GM18873 (cell line): Measurements from ENCODE around the gene CCDC33.

Experiments
- ATAC-seq: cut with Tn5 transposase; IDR thresholded peaks from one replicate; pipeline ENCODE4 v1.9.1; 2021; ENCODE audit warnings: mild to moderate bottlenecking, moderate library complexity, moderate number of reproducible peaks; ENCODE audit not compliant: unreplicated experiment, low FRiP score

CCDC33 gene

GRCh38 chr15:74235962-74236361 is at the start of gene CCDC33:
CCDC33 (plus strand) TSS chr15:74236326; CDS start chr15:74236720, 394 bp downstream.
- no peak for ATAC-seq

DNA sequence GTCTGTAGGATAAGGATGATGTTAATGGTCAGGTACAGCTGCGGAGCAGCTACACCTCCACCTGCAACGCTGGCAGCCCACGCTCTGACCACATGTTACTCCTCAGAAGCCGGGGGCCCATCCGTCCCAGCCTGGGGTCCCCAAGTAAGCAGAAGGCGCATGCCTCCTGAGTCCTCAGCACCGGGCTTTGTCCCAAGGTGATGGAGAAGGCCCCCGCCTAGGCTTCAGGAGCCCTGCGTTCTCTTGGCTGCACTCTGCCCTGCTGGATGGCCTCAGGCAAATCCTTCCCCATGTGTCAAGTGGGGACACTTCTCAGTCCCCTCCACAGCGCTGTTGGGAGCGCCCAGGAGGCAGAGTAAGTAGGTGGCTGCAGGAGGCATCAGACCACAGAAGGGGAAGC is 47.9 kb upstream of the CCDC33 start:
- no peak for ATAC-seq

GRCh38 chr15:74191798-74192197 is 44.3 kb upstream of the CCDC33 start:
- no peak for ATAC-seq

GRCh38 chr15:74192751-74193150 is 43.4 kb upstream of the CCDC33 start:
- no peak for ATAC-seq

DNA sequence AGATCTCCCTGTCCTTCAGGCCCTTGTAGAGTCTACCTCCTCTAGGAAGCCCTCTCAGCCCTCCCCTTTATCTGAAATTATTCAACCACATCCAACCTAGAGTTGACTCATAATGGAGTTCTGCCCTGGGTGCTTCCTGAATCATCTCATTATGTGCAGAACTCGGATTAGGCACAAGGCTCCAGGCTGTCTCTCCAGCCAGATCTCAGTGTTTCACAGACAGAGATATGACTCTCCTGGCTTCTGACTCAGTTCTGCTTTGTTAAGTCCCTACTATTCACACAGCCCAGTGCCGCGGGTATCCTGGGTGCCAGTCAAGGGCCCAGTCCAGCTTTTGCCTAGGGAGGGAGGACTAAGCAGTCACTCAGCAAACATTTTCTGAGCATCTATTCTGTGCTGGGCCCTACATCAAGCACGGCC is 42.8 kb upstream of the CCDC33 start:
- no peak for ATAC-seq

- no peak for ATAC-seq
Measured at GRCh38 chr15:74193905-74194304, 42.2 kb upstream of the CCDC33 start.

DNA sequence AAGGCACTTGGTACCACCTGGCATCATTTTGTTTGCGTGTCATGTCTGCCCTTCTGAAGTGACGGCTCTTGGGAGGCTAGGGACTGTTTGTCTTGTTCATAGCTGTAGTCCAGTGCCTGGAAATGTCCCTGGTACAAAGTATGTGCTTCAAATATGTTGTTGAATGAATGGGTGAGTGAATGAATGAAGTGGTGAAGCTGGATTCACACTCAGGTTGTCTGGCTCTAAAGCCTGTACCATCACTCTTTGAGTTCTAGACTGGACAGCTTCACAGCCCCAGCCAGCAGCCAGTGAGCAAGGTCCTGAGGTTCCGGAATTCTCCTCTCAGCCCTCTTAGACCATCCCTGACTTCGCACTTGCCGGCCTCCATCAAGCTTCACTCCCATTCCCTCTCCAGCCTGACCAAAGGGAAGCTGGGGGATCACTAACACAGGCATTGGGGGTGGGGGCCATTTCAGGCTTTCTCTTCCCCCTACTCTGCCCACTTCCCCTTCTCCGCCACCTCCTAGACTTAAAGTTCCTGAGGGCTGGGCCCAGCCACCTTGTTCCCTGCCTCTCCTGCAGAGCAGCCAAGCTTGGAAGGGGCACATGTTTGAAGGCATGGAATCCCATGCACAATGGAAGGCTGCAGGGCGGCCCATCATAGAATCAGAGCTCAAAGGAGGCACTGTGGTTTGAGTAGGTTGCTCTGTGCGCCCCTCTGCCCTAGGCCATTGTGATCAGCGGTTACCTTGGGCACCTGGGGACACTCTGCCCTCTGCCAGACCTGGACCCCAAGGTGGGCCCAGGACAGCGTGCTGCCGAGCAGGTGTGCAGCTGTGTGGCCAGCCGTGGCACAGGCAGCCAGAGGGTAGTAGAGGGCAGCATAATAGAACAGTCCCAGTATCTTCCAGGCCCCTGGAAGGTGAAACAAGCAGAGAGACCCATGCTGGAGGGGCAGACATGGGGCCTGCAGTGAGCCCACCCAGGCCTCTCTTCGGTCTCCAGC is 41.3 kb upstream of the CCDC33 start:
- ATAC-seq: no peak

- no peak for ATAC-seq
Measured at GRCh38 chr15:74196175-74196574, 40.0 kb upstream of the CCDC33 start.

GRCh38 chr15:74197176-74197965 is 38.8 kb upstream of the CCDC33 start:
- ATAC-seq: no peak

- ATAC-seq: no peak
Measured at GRCh38 chr15:74199297-74199652, 36.9 kb upstream of the CCDC33 start.

DNA sequence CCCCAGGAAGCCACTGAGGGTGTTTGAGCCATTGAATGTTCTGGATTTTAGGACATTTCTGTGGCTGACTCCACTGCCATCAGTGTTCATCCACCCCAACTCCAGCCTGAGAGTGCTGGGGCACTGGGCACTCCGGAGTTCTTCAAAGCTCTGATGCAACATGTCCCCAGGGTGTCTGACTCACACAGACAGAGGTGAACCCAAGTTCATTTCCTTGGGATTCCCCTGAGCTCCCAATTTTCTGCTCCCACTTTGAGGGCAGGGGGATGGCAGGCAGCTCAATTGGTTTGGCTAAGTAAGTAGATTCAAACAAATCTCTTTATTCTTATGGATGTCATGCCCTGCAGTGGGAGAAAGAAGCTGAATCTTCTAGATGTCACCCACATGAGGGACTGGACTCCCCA is 35.7 kb upstream of the CCDC33 start:
- no peak for ATAC-seq

DNA sequence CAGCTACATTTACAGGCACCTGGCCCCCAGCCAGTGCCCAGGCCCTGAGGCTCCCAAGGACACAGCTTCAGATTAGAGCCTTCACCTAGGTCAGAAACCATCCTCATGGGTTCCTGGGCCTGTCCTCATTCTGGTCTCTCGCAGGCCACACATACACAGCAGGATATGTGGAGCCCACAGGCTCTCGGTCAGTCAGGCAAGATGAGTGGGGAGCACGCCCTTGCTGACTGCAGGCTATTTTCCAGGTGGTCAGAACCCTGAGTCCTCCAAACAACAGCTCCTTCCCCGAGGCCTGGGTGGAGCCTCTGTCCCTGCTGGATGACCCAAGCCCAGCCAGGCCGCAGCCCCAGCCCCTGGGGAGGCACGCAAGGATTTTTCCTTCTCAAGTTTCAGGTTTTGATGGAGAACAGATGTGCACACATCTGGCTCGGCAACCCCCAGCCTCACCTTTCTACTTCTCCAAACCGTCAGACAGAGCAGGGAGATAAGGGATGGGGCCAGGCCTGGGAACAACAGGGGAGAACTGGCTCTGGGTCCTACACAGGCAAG is 35.2 kb upstream of the CCDC33 start:
- ATAC-seq: no peak

GRCh38 chr15:74201710-74202420 is 34.3 kb upstream of the CCDC33 start:
- ATAC-seq: no peak

GRCh38 chr15:74202452-74203401 is 33.4 kb upstream of the CCDC33 start, which contains the start of gene STRA6:
STRA6 (minus strand) TSS chr15:74202787; CDS start chr15:74202267, 520 bp downstream.
- no peak for ATAC-seq

DNA sequence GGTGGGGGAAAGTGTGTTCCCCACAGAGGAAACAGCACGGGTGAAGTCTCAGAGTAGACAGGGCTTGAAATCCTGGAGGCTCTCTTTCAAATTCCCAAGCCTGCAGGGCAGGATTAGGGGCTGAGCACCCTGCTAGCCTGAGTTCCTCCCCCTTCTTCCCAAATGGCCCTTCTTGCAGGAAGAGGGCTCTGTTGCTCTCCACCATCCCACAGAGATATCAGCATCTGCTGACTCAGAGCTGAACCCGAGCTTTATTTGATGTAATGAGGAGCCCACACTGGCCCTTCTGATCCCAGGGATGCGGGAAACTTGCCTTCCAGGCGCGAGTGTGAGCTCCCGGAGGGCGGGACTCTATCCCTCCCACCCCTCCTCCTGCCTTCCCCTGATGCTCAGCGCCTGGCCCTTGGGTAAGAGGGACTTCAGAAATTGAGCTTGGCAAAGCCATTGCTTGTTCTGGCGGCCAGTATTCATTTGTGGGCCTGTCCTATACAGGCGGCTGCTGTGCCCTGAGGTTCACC is 32.2 kb upstream of the CCDC33 start:
- no peak for ATAC-seq

DNA sequence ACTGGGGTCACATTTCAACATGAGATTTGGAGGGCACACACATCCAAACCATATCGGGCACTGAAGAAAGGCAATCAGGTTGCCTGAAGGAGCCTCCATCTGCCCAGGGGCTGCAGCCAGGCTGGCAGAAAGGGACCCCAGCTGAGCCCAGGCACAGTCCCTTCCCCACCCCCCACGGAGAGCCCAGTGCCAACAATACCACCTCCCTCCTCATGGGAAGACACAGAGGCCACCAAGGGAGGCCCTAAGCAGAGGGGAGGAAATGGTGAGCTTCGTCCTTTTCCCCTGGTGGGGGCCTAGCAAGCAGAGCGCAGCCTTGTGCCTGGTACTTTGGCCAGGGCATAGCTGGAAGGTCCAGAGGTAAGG is 30.6 kb upstream of the CCDC33 start:
- no peak for ATAC-seq

DNA sequence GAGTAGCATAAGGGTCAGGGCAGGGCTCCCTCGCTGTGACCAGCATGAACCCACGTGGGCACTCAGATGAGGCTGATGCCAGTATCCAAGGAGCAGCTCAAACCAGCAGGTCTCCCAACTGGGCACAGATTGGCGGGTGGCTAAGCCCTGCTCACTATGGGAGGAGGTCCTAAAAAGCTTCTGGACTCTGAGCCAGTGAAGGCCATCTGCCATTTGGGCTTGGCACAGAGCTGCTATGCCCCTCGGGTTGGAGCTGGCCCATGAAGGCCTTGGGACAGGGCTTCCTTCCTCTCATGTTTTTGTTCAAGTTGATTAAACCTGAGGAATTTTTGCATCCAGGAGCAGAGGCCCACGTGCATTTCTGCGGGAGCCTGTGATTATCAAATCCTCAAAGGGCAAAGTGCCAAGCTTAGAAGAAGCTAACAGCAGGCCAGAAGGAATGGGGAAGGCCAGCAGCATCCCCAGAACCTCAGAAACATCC is 29.3 kb upstream of the CCDC33 start:
- ATAC-seq: no peak

DNA sequence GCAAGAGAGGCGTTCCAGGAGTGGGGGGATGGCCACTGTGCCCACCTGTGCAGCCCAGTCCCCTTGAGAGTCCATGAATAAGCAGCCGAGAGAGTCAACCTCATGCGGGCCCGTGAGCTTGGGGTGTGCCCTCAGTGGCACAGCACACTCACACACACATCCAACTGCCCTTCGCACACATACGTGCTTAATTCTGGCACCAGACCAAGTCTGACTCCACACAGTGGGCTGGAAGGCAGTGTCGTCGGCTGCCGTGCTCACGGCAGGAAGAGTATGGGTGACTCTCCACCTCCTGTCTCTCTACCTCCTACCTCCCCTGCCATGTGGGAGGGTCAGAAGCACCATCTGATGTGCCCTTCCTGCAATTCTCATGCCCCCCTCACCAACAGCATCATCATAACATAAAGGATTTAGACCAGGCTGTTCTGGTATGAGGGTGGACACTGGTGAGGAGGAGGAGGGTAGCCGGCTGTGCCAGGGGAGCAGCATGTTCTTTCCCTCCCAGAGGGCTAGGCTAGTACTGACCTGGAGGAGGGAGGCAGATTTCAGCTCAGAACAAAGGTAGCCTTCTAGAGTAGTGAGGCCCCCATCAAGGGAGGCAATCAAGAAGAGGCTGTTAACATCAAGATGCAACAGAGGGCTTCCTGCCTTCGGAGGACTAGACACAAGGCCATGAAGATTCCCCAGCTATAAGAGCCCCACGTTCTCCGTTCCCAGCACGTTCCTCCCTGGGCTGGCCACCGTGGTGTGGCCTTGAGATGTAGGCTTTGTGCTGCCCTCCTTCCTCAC is 28.3 kb upstream of the CCDC33 start:
- ATAC-seq: no peak
